Panc1 (cell line): ENCODE measurements around the gene RNF11. TPM values are rescaled to one million over a fixed set of nuclear protein-coding genes. Genes with fewer than 3 reads are reported as not detected.

Source experiments
- ATAC-seq: fragments of 200-7000 bp; cut with Tn5 transposase; 2 replicates; pipeline ENCODE4 v1.9.1; 2020; ENCODE audit warnings: mild to moderate bottlenecking, moderate library complexity
- BruUV-seq: library from RNA; stranded (reverse); fragments of 400-500 nt; replicated peaks from 2 replicates; lab custom pipeline; 2021; lab: Mats Ljungman, UMichigan
- CTCF ChIA-PET: fragments of 300-600 bp; sonication (Branson Sonifier 250); formaldehyde crosslinking; loops from one replicate; lab custom pipeline; 2022; ENCODE audit warnings: antibody characterized with exemption; lab: Charles Lee
- POLR2A ChIA-PET: fragments of 300-600 bp; sonication (Branson Sonifier 250); formaldehyde crosslinking; loops from one replicate; lab custom pipeline; 2022; ENCODE audit warnings: antibody characterized with exemption; lab: Charles Lee
- DNase-seq: peaks from one replicate; pipeline ENCODE4 v3.0.0-alpha.2; 2010; ENCODE audit warnings: low read depth, low spot score
- H3K27ac ChIP-seq: 2 replicates; pipeline ENCODE4 v1.5.1; 2011; ENCODE audit warnings: mild to moderate bottlenecking, low read length, inconsistent platforms
- H3K27me3 ChIP-seq: fragments of 200-500 bp; sonication (Bioruptor generic); 2 replicates; pipeline ENCODE4 v1.6.0; 2014; ENCODE audit warnings: low read length, inconsistent platforms; ENCODE audit not compliant: control insufficient read depth, insufficient read depth
- H3K36me3 ChIP-seq: fragments of 200-500 bp; sonication (Bioruptor generic); 2 replicates; pipeline ENCODE4 v1.5.1; 2014; ENCODE audit warnings: inconsistent platforms, mild to moderate bottlenecking, low read length, moderate library complexity; ENCODE audit not compliant: control insufficient read depth, insufficient read depth
- H3K4me1 ChIP-seq: 2 replicates; pipeline ENCODE4 v1.5.1; 2011; ENCODE audit warnings: inconsistent platforms, mild to moderate bottlenecking, low read length, moderate library complexity; ENCODE audit not compliant: control insufficient read depth, insufficient read depth
- H3K4me3 ChIP-seq, 2 experiments: 2 replicates each; pipeline ENCODE4 v1.5.1; 2011 to 2012; ENCODE audit warnings: low read depth in 2 of 2, low read length in 2 of 2, mild to moderate bottlenecking in 2 of 2, inconsistent platforms in 1 of 2, moderate library complexity in 1 of 2
- H3K9me3 ChIP-seq: fragments of 200-500 bp; sonication (Bioruptor generic); 2 replicates; pipeline ENCODE4 v1.5.1; 2014; ENCODE audit warnings: low read depth, mild to moderate bottlenecking, inconsistent platforms, low read length, moderate library complexity; ENCODE audit not compliant: control insufficient read depth, insufficient read depth
- CTCF ChIP-seq: fragments of 450-650 bp; IDR thresholded peaks from 2 replicates; pipeline ENCODE4 v1.5.1; 2017; ENCODE audit warnings: mild to moderate bottlenecking
- POLR2AphosphoS5 ChIP-seq: IDR thresholded peaks from 2 replicates; pipeline ENCODE4 v1.6.1; 2012; ENCODE audit warnings: mild to moderate bottlenecking, low read depth, low read length, moderate library complexity
- SIN3A ChIP-seq: IDR thresholded peaks from 2 replicates; pipeline ENCODE4 v1.6.1; 2012; ENCODE audit warnings: low read depth, mild to moderate bottlenecking, low read length, moderate library complexity, borderline replicate concordance; ENCODE audit not compliant: insufficient read depth
- TCF7L2 ChIP-seq: IDR thresholded peaks from 2 replicates; pipeline ENCODE4 v1.6.1; 2011; ENCODE audit warnings: mild to moderate bottlenecking, low read depth, low read length, inconsistent platforms
- in situ Hi-C: cut with HindIII; loops from 2 replicates; pipeline ENCODE4 v1.10.0; 2016; ENCODE audit warnings: low sequenced_read_pairs, low pct_unique_long_range_greater_than_20kb
- intact Hi-C: fragments of 100-400 bp; cut with micrococcal nuclease; formaldehyde crosslinking; loops from one replicate; pipeline ENCODE4 v1.10.0; 2022; ENCODE audit not compliant: unreplicated experiment
- total RNA-seq: library from RNA; stranded (reverse); gene quantifications from one replicate; pipeline ENCODE4 v1.2.1, GENCODE V29; 2021; ENCODE audit not compliant: unreplicated experiment
- TF ChIP-seq, protein P1 (sequence below), 2 experiments: IDR thresholded peaks; 2 replicates each; pipeline ENCODE4 v1.6.1; 2011 to 2012; ENCODE audit warnings: low read depth in 2 of 2, control low read depth in 1 of 2, low read length in 1 of 2, mild to moderate bottlenecking in 1 of 2, moderate library complexity in 1 of 2; ENCODE audit not compliant: insufficient read depth in 1 of 2

Gene RNF11
- total RNA-seq, 1 experiment from 2014 or later: 86.0 TPM

- no peak overlapping the region for H3K27ac ChIP-seq
- no peak overlapping the region for H3K4me3 ChIP-seq
- CTCF ChIA-PET: no interaction called here
- DNase-seq: no peak
- H3K36me3 ChIP-seq: no peaks in the 10 kb centered on the region; the same call in 1 of the 2 replicates
- H3K4me1 ChIP-seq: peaks cover under 1% of the 10 kb centered on the region; the same call in 1 of the 2 replicates
- intact Hi-C loops (no loop called here), in situ Hi-C loops (no loop called here)
- TF ChIP-seq CTCF: no peak
- TF ChIP-seq POLR2AphosphoS5: no peak
- TF ChIP-seq SIN3A: no peak
- TF ChIP-seq, protein P1, sequence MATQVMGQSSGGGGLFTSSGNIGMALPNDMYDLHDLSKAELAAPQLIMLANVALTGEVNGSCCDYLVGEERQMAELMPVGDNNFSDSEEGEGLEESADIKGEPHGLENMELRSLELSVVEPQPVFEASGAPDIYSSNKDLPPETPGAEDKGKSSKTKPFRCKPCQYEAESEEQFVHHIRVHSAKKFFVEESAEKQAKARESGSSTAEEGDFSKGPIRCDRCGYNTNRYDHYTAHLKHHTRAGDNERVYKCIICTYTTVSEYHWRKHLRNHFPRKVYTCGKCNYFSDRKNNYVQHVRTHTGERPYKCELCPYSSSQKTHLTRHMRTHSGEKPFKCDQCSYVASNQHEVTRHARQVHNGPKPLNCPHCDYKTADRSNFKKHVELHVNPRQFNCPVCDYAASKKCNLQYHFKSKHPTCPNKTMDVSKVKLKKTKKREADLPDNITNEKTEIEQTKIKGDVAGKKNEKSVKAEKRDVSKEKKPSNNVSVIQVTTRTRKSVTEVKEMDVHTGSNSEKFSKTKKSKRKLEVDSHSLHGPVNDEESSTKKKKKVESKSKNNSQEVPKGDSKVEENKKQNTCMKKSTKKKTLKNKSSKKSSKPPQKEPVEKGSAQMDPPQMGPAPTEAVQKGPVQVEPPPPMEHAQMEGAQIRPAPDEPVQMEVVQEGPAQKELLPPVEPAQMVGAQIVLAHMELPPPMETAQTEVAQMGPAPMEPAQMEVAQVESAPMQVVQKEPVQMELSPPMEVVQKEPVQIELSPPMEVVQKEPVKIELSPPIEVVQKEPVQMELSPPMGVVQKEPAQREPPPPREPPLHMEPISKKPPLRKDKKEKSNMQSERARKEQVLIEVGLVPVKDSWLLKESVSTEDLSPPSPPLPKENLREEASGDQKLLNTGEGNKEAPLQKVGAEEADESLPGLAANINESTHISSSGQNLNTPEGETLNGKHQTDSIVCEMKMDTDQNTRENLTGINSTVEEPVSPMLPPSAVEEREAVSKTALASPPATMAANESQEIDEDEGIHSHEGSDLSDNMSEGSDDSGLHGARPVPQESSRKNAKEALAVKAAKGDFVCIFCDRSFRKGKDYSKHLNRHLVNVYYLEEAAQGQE (IDR thresholded peaks at IDR 0.05; ENCODE audit: insufficient read depth in 1 of 2, low read depth in 2 of 2, low read length in 1 of 2): no peak
- no peak for TF ChIP-seq TCF7L2
- H3K27me3 ChIP-seq: no peaks in the 10 kb centered on the region
- no TSS peak for BruUV-seq
- POLR2A ChIA-PET: no interaction called here
- no peak for ATAC-seq
- H3K9me3 ChIP-seq: no peaks in the 10 kb centered on the region
These were observed 34.7 kb downstream of the RNF11 start for GRCh38 chr1:51270751-51271150.

GRCh38 chr1:51272916-51273315 is 36.8 kb downstream of the RNF11 start:
- H3K36me3 ChIP-seq: no peaks in the 10 kb centered on the region; the same call in 1 of the 2 replicates
- CTCF ChIA-PET: no interaction called here
- in situ Hi-C loops: no loop called here

More at GRCh38 chr1:51272916-51273315, 36.8 kb downstream of the RNF11 start:
- Histone ChIP-seq H3K27ac (no peak overlapping the region), H3K27me3 (no peaks in the 10 kb centered on the region), H3K4me1 (peaks cover 3% of the 10 kb centered on the region; the same call in 1 of the 2 replicates), H3K9me3 (no peaks in the 10 kb centered on the region), H3K4me3 (no peak overlapping the region)
- TF ChIP-seq SIN3A: no peak
- TF ChIP-seq, protein P1 (IDR thresholded peaks at IDR 0.05; ENCODE audit: insufficient read depth in 1 of 2, low read depth in 2 of 2, low read length in 1 of 2): no peak
- no peak for TF ChIP-seq TCF7L2
- no peak for TF ChIP-seq POLR2AphosphoS5
- no peak for TF ChIP-seq CTCF
- intact Hi-C loops: no loop called here
- ATAC-seq (no peak), DNase-seq (no peak)
- no TSS peak for BruUV-seq
- POLR2A ChIA-PET: no interaction called here
